Adrenal gland (tissue), 12 donors: ENCODE results near the gene SLC35F1. TPM values are rescaled to one million over a fixed set of nuclear protein-coding genes. Genes with fewer than 3 reads are reported as not detected.

Source experiments
- DNase-seq, 7 donors: peaks; one replicate each; pipeline ENCODE4 v3.0.0-alpha.2; 2019 to 2020
- H3K27ac ChIP-seq, 5 donors: fragments of 200-600 bp; sonication (generic) in 4 of 5; 1 replicate in 3 of 5; 2 replicates in 2 of 5; pipeline versions ENCODE4 v1.5.1 to v1.8.0; 2016 to 2020; ENCODE audit warnings: mild to moderate bottlenecking in 1 of 5
- H3K27me3 ChIP-seq: fragments of 200-600 bp; 2 replicates; pipeline ENCODE4 v1.8.0; 2021
- H3K36me3 ChIP-seq, 2 donors: fragments of 200-600 bp; replicated peaks in 1 of 2; 1 replicate in 1 of 2; 2 replicates in 1 of 2; pipeline versions ENCODE4 v1.5.1 to v1.8.0; 2018 to 2022
- H3K4me1 ChIP-seq, 2 donors: fragments of 200-600 bp; replicated peaks in 1 of 2; 1 replicate in 1 of 2; 2 replicates in 1 of 2; pipeline versions ENCODE4 v1.5.1 to v1.8.0; 2018 to 2021
- H3K4me3 ChIP-seq, 4 donors: fragments of 200-600 bp; sonication (generic) in 3 of 4; one replicate each; pipeline ENCODE4 v1.5.1; 2016 to 2018
- H3K9me3 ChIP-seq, 3 donors: fragments of 200-600 bp; sonication (generic) in 1 of 3; replicated peaks in 1 of 3; 1 replicate in 2 of 3; 2 replicates in 1 of 3; pipeline versions ENCODE4 v1.5.1 to v1.8.0; 2016 to 2021
- POLR2A ChIP-seq, 2 donors: fragments of 450-650 bp; IDR thresholded peaks; one replicate each; pipeline ENCODE4 v1.6.1; 2017; ENCODE audit warnings: antibody characterized with exemption in 2 of 2, mild to moderate bottlenecking in 2 of 2, moderate library complexity in 1 of 2
- WGBS, 4 donors: extraction: QIAGEN DNeasy Blood & Tissue Kit in 2 of 4; methylation state at CpG; one replicate each; pipeline versions ENCODE4 v1.1.5 to v1.1.7; 2013 to 2017; 5-methylcytosine and 5-hydroxymethylcytosine counted together
- intact Hi-C, 2 donors: fragments of 100-400 bp; cut with DNase I; formaldehyde crosslinking; loops; one replicate each; pipeline versions ENCODE4 v1.14.1 to v1.15.0; 2022 to 2023
- polyA plus RNA-seq, 3 donors: library from polyadenylated mRNA; stranded (reverse); fragments of 200-250 nt in 2 of 3; fragments of 350-450 nt in 1 of 3; fragmentation: Illumina TruSeq in 1 of 3; extraction: RNeasy Lipid Tissue Mini Kit (QIAGEN cat#74804) in 1 of 3; gene quantifications; one replicate each; pipeline ENCODE4 v1.2.3, GENCODE V29; 2013 to 2014
- total RNA-seq, 9 donors: library from RNA; depleted of rRNA in 4 of 9; stranded (reverse); fragments of >200 nt in 4 of 9; fragments of 120-200 nt in 1 of 9; fragmentation: NEBNext Ultra II Directional in 1 of 9; extraction: Animal tissue kit (Norgen Biotek cat#: 25700) in 1 of 9; gene quantifications; one replicate each; pipeline versions ENCODE4 v1.1.0 to v1.2.4, GENCODE V29; 2013 to 2023
- TF ChIP-seq, protein P1 (sequence below), 6 experiments: fragments of 450-650 bp in 4 of 6; fragments of 200-600 bp in 2 of 6; sonication (generic) in 1 of 6; IDR thresholded peaks; 1 replicate in 5 of 6; 2 replicates in 1 of 6; pipeline versions ENCODE4 v1.5.1 to v1.8.0; 2016 to 2021; ENCODE audit warnings: antibody characterized with exemption in 6 of 6, mild to moderate bottlenecking in 2 of 6, moderate library complexity in 1 of 6
- donor health status: healthy with polysubstance abuse.
- donor health status: Bipolar disorder and iron deficiency.
- donor health status: DM: yes; HTN: yes; CAD: no.
- donor health status: DM: no; HTN: no; CAD: no.
- donor health status: DM: no; HTN: no; CAD: no.
- donor health status: DM: yes; HTN: yes; CAD: no.

SLC35F1 gene
- total and polyA plus RNA-seq, 12 donors = 0.32 to 4.0 (median 1.7) TPM

DNA sequence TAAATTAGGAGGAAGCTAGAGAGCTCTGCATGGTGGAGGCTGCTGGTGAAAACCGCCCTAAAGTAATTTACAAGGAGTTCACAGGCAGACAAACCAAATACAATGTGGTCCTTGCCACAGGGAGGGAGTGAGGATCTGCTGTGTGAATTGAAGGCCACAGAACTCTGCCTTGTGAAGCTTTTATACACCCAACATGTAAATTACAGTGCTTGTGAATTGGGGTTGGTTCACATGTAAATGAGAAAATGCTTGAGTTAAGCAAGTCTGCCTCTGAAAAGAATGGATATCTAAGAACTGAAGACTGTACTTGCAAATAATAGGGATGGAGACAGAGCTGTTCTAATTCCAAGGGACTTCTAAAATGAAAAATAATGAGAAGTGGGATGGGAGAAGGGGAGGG lies 194.2 kb downstream of the SLC35F1 start:
- Histone ChIP-seq H3K9me3 (no peaks in the 10 kb centered on the region), H3K36me3 (no peaks in the 10 kb centered on the region), H3K27me3 (no peaks in the 10 kb centered on the region), H3K4me3 (no peak overlapping the region), H3K27ac (no peak overlapping the region), H3K4me1 (peaks cover 0 to 3% of the 10 kb centered on the region in 2 donors)
- intact Hi-C loops = no loop called here
- 71 to 75% (median 75%) methylated on average over 1 of the region's 1 CpG for WGBS, 4 donors
- DNase-seq = no peak
- no peak for TF ChIP-seq POLR2A (IDR thresholded peaks at IDR 0.05)
- TF ChIP-seq, protein P1, sequence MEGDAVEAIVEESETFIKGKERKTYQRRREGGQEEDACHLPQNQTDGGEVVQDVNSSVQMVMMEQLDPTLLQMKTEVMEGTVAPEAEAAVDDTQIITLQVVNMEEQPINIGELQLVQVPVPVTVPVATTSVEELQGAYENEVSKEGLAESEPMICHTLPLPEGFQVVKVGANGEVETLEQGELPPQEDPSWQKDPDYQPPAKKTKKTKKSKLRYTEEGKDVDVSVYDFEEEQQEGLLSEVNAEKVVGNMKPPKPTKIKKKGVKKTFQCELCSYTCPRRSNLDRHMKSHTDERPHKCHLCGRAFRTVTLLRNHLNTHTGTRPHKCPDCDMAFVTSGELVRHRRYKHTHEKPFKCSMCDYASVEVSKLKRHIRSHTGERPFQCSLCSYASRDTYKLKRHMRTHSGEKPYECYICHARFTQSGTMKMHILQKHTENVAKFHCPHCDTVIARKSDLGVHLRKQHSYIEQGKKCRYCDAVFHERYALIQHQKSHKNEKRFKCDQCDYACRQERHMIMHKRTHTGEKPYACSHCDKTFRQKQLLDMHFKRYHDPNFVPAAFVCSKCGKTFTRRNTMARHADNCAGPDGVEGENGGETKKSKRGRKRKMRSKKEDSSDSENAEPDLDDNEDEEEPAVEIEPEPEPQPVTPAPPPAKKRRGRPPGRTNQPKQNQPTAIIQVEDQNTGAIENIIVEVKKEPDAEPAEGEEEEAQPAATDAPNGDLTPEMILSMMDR (IDR thresholded peaks at IDR 0.05) = no peak

DNA sequence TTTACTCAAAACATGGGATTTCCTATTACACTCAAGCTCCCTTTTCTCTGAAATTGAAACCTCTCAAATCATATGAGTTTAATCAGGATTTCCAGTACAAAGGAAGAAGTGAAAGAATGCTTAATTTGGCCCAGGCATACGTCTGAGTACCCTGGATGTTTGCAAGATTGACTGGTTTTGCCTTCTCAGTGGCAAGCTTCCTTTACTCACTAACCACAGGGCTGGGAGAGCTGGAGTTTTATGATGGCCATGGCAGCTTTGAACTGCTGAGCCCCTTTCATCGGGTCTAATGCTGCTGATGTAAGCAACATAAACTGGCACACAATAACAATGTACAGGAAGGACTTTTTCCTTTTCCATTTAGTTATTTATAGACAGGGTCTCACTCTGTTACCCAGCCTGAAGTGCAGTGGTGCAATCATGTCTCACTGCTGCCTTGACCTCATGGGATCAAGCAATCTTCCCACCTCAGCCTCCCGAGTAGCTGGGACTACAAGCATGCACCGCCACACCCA lies 194.8 kb downstream of the SLC35F1 start:
- Histone ChIP-seq H3K27me3 (no peaks in the 10 kb centered on the region), H3K36me3 (no peaks in the 10 kb centered on the region), H3K4me3 (no peak overlapping the region), H3K27ac (no peak overlapping the region), H3K4me1 (peaks cover 0 to 3% of the 10 kb centered on the region in 2 donors), H3K9me3 (no peaks in the 10 kb centered on the region)
- DNase-seq = peak in 1 of 7 donors; percentile 1
- no peak for TF ChIP-seq POLR2A (IDR thresholded peaks at IDR 0.05)
- TF ChIP-seq, protein P1 (IDR thresholded peaks at IDR 0.05) = no peak
- WGBS, 4 donors = 25 to 54% (median 42%) methylated on average over 4 of the region's 4 CpGs
- intact Hi-C loops = no loop called here

DNA sequence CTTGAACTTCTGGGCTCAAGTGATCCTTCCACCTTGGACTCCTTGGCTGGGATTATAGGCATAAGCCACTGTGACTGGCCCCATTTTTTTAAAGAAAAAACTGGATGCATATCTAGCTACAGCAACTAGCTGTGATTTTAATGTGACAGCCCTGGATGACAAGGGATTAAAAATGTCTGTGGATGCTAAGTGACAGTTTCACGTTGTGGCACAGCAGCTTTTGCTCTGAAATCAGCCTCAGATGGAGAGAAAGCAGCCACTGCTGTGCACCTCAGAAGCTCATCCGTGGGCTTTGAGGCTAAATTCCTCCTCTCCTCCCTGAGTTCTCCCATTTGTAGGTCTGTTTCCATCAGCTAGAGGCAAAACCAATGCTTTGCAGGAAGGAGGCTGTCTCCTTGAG lies 195.3 kb downstream of the SLC35F1 start:
- DNase-seq = no peak
- H3K9me3 ChIP-seq = no peaks in the 10 kb centered on the region
- H3K27ac ChIP-seq = no peak overlapping the region

DNA sequence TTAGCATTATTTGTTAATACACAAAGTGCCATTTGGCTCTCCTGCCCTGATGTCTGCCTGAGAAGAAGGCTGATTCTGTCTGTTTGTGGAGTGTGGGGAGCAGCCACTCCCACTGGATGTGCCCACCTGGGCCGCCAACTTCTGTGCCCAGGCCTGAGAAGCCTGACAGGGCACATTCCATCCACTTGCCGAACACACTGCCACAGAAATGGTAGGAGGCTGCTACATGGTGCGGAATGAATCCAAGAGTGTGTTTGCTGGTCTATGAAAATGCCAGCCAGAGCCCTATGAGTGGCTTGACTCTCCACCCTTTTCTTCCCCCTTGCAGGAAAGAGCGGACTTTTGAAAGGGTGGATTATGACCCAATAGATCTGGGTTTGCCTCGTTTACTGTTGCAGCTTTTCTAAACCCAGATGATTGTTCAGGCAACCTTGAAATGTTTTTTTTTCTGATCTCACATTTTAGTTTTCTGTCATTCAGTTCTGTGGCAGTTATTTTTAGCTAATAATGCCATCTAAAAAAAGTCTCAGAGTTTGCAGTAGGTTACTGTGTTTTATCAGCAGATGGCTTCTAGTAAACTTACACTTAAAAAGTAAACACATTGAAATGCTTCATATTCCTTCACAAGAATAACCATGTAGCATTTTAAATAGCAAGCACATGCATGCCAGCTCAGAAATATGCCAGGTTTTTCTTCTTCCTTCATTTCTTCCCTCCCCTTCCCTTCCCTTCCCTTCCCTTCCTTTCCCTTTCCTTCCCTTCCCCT lies 196.5 kb downstream of the SLC35F1 start:
- no peak overlapping the region for H3K27ac ChIP-seq
- WGBS, 4 donors = 71 to 75% (median 74%) methylated on average over 5 of the region's 5 CpGs
- intact Hi-C loops = no loop called here
- no peak overlapping the region for H3K4me3 ChIP-seq
- DNase-seq = no peak
- peaks cover 0 to 3% of the 10 kb centered on the region in 2 donors for H3K4me1 ChIP-seq
- H3K36me3 ChIP-seq = no peaks in the 10 kb centered on the region
- no peaks in the 10 kb centered on the region for H3K9me3 ChIP-seq
- H3K27me3 ChIP-seq = no peaks in the 10 kb centered on the region
- no peak for TF ChIP-seq POLR2A (IDR thresholded peaks at IDR 0.05)
- TF ChIP-seq, protein P1 (IDR thresholded peaks at IDR 0.05) = no peak

More for the DNA sequence above, 195.3 kb downstream of the SLC35F1 start:
- H3K4me3 ChIP-seq = no peak overlapping the region
- no peaks in the 10 kb centered on the region for H3K27me3 ChIP-seq
- WGBS, 4 donors = 66 to 92% (median 70%) methylated on average over 2 of the region's 2 CpGs
- no peaks in the 10 kb centered on the region for H3K36me3 ChIP-seq
- peaks cover 0 to 3% of the 10 kb centered on the region in 2 donors for H3K4me1 ChIP-seq
- intact Hi-C loops = no loop called here
- TF ChIP-seq POLR2A (IDR thresholded peaks at IDR 0.05) = no peak
- TF ChIP-seq, protein P1 (IDR thresholded peaks at IDR 0.05) = no peak
